IMR-90 (cell line): ENCODE measurements around the gene MFN2. TPM values are rescaled to one million over a fixed set of nuclear protein-coding genes. Genes with fewer than 3 reads are reported as not detected.

ENCODE experiments used
- ATAC-seq: fragments of 200-7000 bp; cut with Tn5 transposase; 2 replicates; pipeline ENCODE4 v1.9.1; 2020; ENCODE audit warnings: low read depth, mild to moderate bottlenecking, moderate library complexity
- BruUV-seq: library from RNA; stranded (reverse); fragments of 400-500 nt; replicated peaks from 2 replicates; lab custom pipeline; 2021; lab: Mats Ljungman, UMichigan
- CTCF ChIA-PET: fragments of 300-600 bp; formaldehyde crosslinking; extraction: SDS; loops from one replicate; lab custom pipeline; 2021; ENCODE audit warnings: antibody characterized with exemption; lab: Yijun Ruan, JAX
- POLR2A ChIA-PET: fragments of 300-600 bp; sonication (Branson Sonifier 250); formaldehyde crosslinking; loops from one replicate; lab custom pipeline; 2022; ENCODE audit warnings: antibody characterized with exemption; ENCODE audit not compliant: unreplicated experiment; lab: Charles Lee
- DNase-seq: peaks from one replicate; pipeline ENCODE4 v3.0.0; 2013
- H2AFZ ChIP-seq: replicated peaks from 2 replicates; pipeline ENCODE3; 2013; ENCODE audit warnings: low read length, mild to moderate bottlenecking; ENCODE audit not compliant: poor library complexity
- H2AK5ac ChIP-seq: 2 replicates; pipeline ENCODE4 v1.6.1; 2013; ENCODE audit warnings: low read depth, low read length, inconsistent platforms
- H2AK9ac ChIP-seq: replicated peaks from 2 replicates; pipeline ENCODE3; 2013; ENCODE audit warnings: mild to moderate bottlenecking, low read depth, low read length, moderate library complexity; ENCODE audit not compliant: poor library complexity
- H2BK120ac ChIP-seq: 2 replicates; pipeline ENCODE4 v1.6.1; 2013; ENCODE audit warnings: low read depth, low read length, inconsistent platforms
- H2BK15ac ChIP-seq: 3 replicates; pipeline ENCODE4 v1.6.1; 2013; ENCODE audit warnings: low read depth, low read length, inconsistent platforms
- H2BK20ac ChIP-seq: 2 replicates; pipeline ENCODE4 v1.6.1; 2013; ENCODE audit warnings: low read depth, mild to moderate bottlenecking, inconsistent platforms, low read length, moderate library complexity
- H2BK5ac ChIP-seq: 2 replicates; pipeline ENCODE4 v1.6.1; 2013; ENCODE audit warnings: mild to moderate bottlenecking, low read depth, low read length, inconsistent platforms; ENCODE audit not compliant: poor library complexity, severe bottlenecking
- H3K14ac ChIP-seq: replicated peaks from 2 replicates; pipeline ENCODE4 v1.6.1; 2013; ENCODE audit warnings: low read depth, low read length, inconsistent platforms
- H3K18ac ChIP-seq: 2 replicates; pipeline ENCODE4 v1.6.1; 2013; ENCODE audit warnings: low read depth, low read length, control low read depth
- H3K23ac ChIP-seq: 2 replicates; pipeline ENCODE4 v1.6.1; 2013; ENCODE audit warnings: low read depth, low read length, inconsistent platforms
- H3K27ac ChIP-seq: 2 replicates; pipeline ENCODE4 v1.5.1; 2013; ENCODE audit warnings: mild to moderate bottlenecking, control low read depth, low read length; ENCODE audit not compliant: insufficient read depth
- H3K27me3 ChIP-seq: 2 replicates; pipeline ENCODE4 v1.6.1; 2013; ENCODE audit warnings: low read length; ENCODE audit not compliant: control insufficient read depth, insufficient read depth
- H3K36me3 ChIP-seq: 2 replicates; pipeline ENCODE4 v1.6.1; 2013; ENCODE audit warnings: low read length, mixed read lengths; ENCODE audit not compliant: control insufficient read depth, insufficient read depth
- H3K4ac ChIP-seq: 2 replicates; pipeline ENCODE4 v1.6.1; 2013; ENCODE audit warnings: low read depth, low read length, inconsistent platforms
- H3K4me1 ChIP-seq: 2 replicates; pipeline ENCODE4 v1.6.1; 2013; ENCODE audit warnings: low read length, mixed read lengths; ENCODE audit not compliant: control insufficient read depth, insufficient read depth
- H3K4me2 ChIP-seq: 2 replicates; pipeline ENCODE4 v1.6.1; 2013; ENCODE audit warnings: low read depth, mild to moderate bottlenecking, control low read depth, low read length, moderate library complexity
- H3K4me3 ChIP-seq: 2 replicates; pipeline ENCODE4 v1.5.1; 2013; ENCODE audit warnings: low read depth, mild to moderate bottlenecking, control low read depth, low read length, moderate library complexity; ENCODE audit not compliant: insufficient read depth
- H3K56ac ChIP-seq: 2 replicates; pipeline ENCODE4 v1.6.1; 2013; ENCODE audit warnings: low read length, inconsistent platforms; ENCODE audit not compliant: insufficient read depth; ENCODE audit errors: extremely low read depth
- H3K79me1 ChIP-seq, 2 experiments: 2 replicates each; pipeline ENCODE4 v1.6.1; 2013; ENCODE audit warnings: low read length in 2 of 2, inconsistent platforms in 1 of 2, low read depth in 1 of 2
- H3K9ac ChIP-seq: 2 replicates; pipeline ENCODE4 v1.6.1; 2013; ENCODE audit warnings: low read depth, low read length, control low read depth
- H3K9me1 ChIP-seq: 2 replicates; pipeline ENCODE4 v1.6.1; 2013; ENCODE audit warnings: low read length, inconsistent platforms; ENCODE audit not compliant: insufficient read depth
- H3K9me3 ChIP-seq: 2 replicates; pipeline ENCODE4 v1.6.1; 2013; ENCODE audit warnings: low read length; ENCODE audit not compliant: control insufficient read depth, insufficient read depth
- H4K20me1 ChIP-seq: 2 replicates; pipeline ENCODE4 v1.6.1; 2013; ENCODE audit warnings: low read length, inconsistent platforms; ENCODE audit not compliant: insufficient read depth
- H4K5ac ChIP-seq: 2 replicates; pipeline ENCODE4 v1.6.1; 2013; ENCODE audit warnings: mild to moderate bottlenecking, low read depth, low read length, control low read depth
- H4K8ac ChIP-seq, 2 experiments: 2 replicates each; pipeline ENCODE4 v1.6.1; 2013; ENCODE audit warnings: low read depth in 2 of 2, low read length in 2 of 2, control low read depth in 1 of 2, inconsistent platforms in 1 of 2
- H4K91ac ChIP-seq: 2 replicates; pipeline ENCODE4 v1.6.1; 2013; ENCODE audit warnings: low read depth, low read length, inconsistent platforms; ENCODE audit not compliant: insufficient read depth
- BHLHE40 ChIP-seq: fragments of 150-350 bp; IDR thresholded peaks from 2 replicates; pipeline ENCODE4 v1.6.1; 2016; ENCODE audit warnings: mild to moderate bottlenecking, low read depth, low read length
- CEBPB ChIP-seq: IDR thresholded peaks from 2 replicates; pipeline ENCODE4 v1.6.1; 2012; ENCODE audit warnings: low read depth, low read length, improper control_type of control experiment
- FOS ChIP-seq: fragments of 150-350 bp; IDR thresholded peaks from 2 replicates; pipeline ENCODE4 v1.6.1; 2016; ENCODE audit warnings: low read depth, low read length
- MAFK ChIP-seq: IDR thresholded peaks from 2 replicates; pipeline ENCODE4 v1.6.1; 2012; ENCODE audit warnings: low read depth, low read length, improper control_type of control experiment
- MAZ ChIP-seq: IDR thresholded peaks from 2 replicates; pipeline ENCODE4 v1.6.1; 2012; ENCODE audit warnings: low read depth, mild to moderate bottlenecking, low read length, improper control_type of control experiment, moderate library complexity, borderline replicate concordance
- MXI1 ChIP-seq: IDR thresholded peaks from 2 replicates; pipeline ENCODE4 v1.6.1; 2012; ENCODE audit warnings: low read depth, mild to moderate bottlenecking, low read length, moderate library complexity, borderline replicate concordance
- NFE2L2 ChIP-seq: fragments of 150-350 bp; IDR thresholded peaks from 2 replicates; pipeline ENCODE4 v1.6.1; 2016; ENCODE audit warnings: low read depth, mild to moderate bottlenecking, low read length
- POLR2A ChIP-seq: IDR thresholded peaks from 2 replicates; pipeline ENCODE4 v1.6.1; 2012; ENCODE audit warnings: mild to moderate bottlenecking, low read depth, low read length
- RAD21 ChIP-seq: IDR thresholded peaks from 2 replicates; pipeline ENCODE4 v1.6.1; 2012; ENCODE audit warnings: low read length, improper control_type of control experiment
- RFX5 ChIP-seq: IDR thresholded peaks from 2 replicates; pipeline ENCODE4 v1.8.0; 2012; ENCODE audit warnings: low read depth, mild to moderate bottlenecking, low read length, moderate library complexity
- SMC3 ChIP-seq: fragments of 150-350 bp; IDR thresholded peaks from 2 replicates; pipeline ENCODE4 v1.6.1; 2016; ENCODE audit warnings: low read depth, mild to moderate bottlenecking, antibody characterized with exemption, low read length, moderate library complexity
- USF2 ChIP-seq: fragments of 150-350 bp; IDR thresholded peaks from 2 replicates; pipeline ENCODE4 v1.6.1; 2017; ENCODE audit warnings: mild to moderate bottlenecking, antibody characterized with exemption, low read length, low read depth
- WGBS, 2 experiments: methylation state at CpG; one replicate each; pipeline versions ENCODE4 v1.1.5 to v1.1.7; 2013; ENCODE audit warnings: missing lambda C conversion rate in 2 of 2; ENCODE audit not compliant: insufficient read length in 1 of 2; ENCODE audit errors: extremely low coverage in 2 of 2; 5-methylcytosine and 5-hydroxymethylcytosine counted together
- dilution Hi-C: fragments of 300-500 bp; cut with HindIII; formaldehyde crosslinking; loops from one replicate; pipeline ENCODE4 v1.14.3; 2018; ENCODE audit warnings: low sequenced_read_pairs; ENCODE audit not compliant: unreplicated experiment
- in situ Hi-C: fragments of 300-500 bp; cut with MboI; formaldehyde crosslinking; loops from 3 replicates; pipeline ENCODE4 v1.14.3; 2019; ENCODE audit warnings: low sequenced_read_pairs, inconsistent platforms, mixed read lengths
- intact Hi-C: fragments of 100-400 bp; cut with micrococcal nuclease; formaldehyde crosslinking; loops from 2 replicates; pipeline ENCODE4 v1.10.0; 2022
- polyA plus RNA-seq, 3 experiments: library from polyadenylated mRNA; depleted of rRNA; stranded (reverse); fragments of >200 nt; gene quantifications; 2 replicates each; pipeline ENCODE4 v1.2.3, GENCODE V29; 2012; ENCODE audit warnings: low replicate concordance in 1 of 3
- total RNA-seq: library from RNA; depleted of rRNA; stranded (reverse); fragments of >200 nt; gene quantifications from 2 replicates; pipeline ENCODE4 v1.2.3, GENCODE V29; 2012

Gene MFN2
- total and polyA plus RNA-seq, 2 of the 4 experiments (the other 2 are of a cell fraction): 52.8 to 84.2 TPM

- TF ChIP-seq RFX5: no peak
Observed at GRCh38 chr1:12053752-12054548, 73.7 kb downstream of the MFN2 start (continued).

- no peak overlapping the region for H4K91ac ChIP-seq
- 97% methylated on average over 4 of the region's 6 CpGs; no CpG with 5 or more reads in 1 of the 2 experiments for WGBS, 2 experiments
- in situ Hi-C loops: no loop called here
- intact Hi-C loops: no loop called here
- H3K27ac ChIP-seq: no peak overlapping the region
- no peak overlapping the region for H2AK9ac ChIP-seq
- peaks cover 14% of the 10 kb centered on the region for H3K27me3 ChIP-seq
- ChIA-PET CTCF (interaction anchor here (0.7 kb wide), 1 partner anchor 12 kb away, joined by 5 read pairs; no protein-coding TSS in a partner anchor), POLR2A (no interaction called here)
- no peak overlapping the region for H2BK15ac ChIP-seq
- no peak overlapping the region for H3K56ac ChIP-seq
- DNase-seq: no peak
- H4K8ac ChIP-seq: no peak overlapping the region
- no peak overlapping the region for H2BK5ac ChIP-seq
- peaks cover 5% of the 10 kb centered on the region; the same call in 1 of the 2 replicates for H3K4me1 ChIP-seq
- dilution Hi-C loops: no loop called here
- TF ChIP-seq MAZ: no peak
- TF ChIP-seq CEBPB: no peak
- no peak for TF ChIP-seq MXI1
- TF ChIP-seq FOS: no peak
- TF ChIP-seq MAFK: no peak
- no peak for TF ChIP-seq SMC3
- no peak for TF ChIP-seq BHLHE40
- TF ChIP-seq USF2: no peak
- TF ChIP-seq NFE2L2: no peak
- TF ChIP-seq RAD21: no peak
- TF ChIP-seq POLR2A: no peak
- no peak for TF ChIP-seq RFX5
- no peak overlapping the region for H3K4ac ChIP-seq
- H3K9me1 ChIP-seq: no peaks in the 10 kb centered on the region
- H3K9me3 ChIP-seq: peaks cover 7% of the 10 kb centered on the region
- H2AK5ac ChIP-seq: no peak overlapping the region
- H3K4me3 ChIP-seq: no peak overlapping the region
- no peak for ATAC-seq
- no peak overlapping the region for H2BK20ac ChIP-seq
- no peak overlapping the region for H3K9ac ChIP-seq
- H2AFZ ChIP-seq: peak overlapping the region; percentile 6
- H4K5ac ChIP-seq: no peak overlapping the region
- no peaks in the 10 kb centered on the region for H3K36me3 ChIP-seq
- no peak overlapping the region for H3K23ac ChIP-seq
- no peak overlapping the region for H3K18ac ChIP-seq
- no peak overlapping the region for H3K14ac ChIP-seq
- no peak overlapping the region for H3K4me2 ChIP-seq
- no peaks in the 10 kb centered on the region for H4K20me1 ChIP-seq
- no peak overlapping the region for H2BK120ac ChIP-seq
- H3K79me1 ChIP-seq: no peaks in the 10 kb centered on the region
- no TSS peak for BruUV-seq
Observed at GRCh38 chr1:12055259-12055658, 75.0 kb downstream of the MFN2 start.
